NT2/D1 (cell line): ENCODE results near the gene PRIMA1.

ENCODE experiments used
- SUZ12 ChIP-seq: IDR thresholded peaks from 2 replicates; pipeline ENCODE4 v1.6.1; 2011; ENCODE audit not compliant: insufficient read length, insufficient read depth; ENCODE audit errors: extremely low read depth
- YY1 ChIP-seq: IDR thresholded peaks from 2 replicates; pipeline ENCODE4 v1.6.1; 2011; ENCODE audit not compliant: insufficient read length, insufficient read depth
- ZNF274 ChIP-seq: IDR thresholded peaks from 2 replicates; pipeline ENCODE4 v1.6.1; 2011; ENCODE audit warnings: mild to moderate bottlenecking, low read depth, low read length

- no peak for TF ChIP-seq SUZ12
- no peak for TF ChIP-seq YY1
- TF ChIP-seq ZNF274: no peak
Measured at GRCh38 chr14:93797536-93797935, 9.3 kb upstream of the PRIMA1 start.
